ENCODE results near the gene ROR2. TPM values are rescaled to one million over a fixed set of nuclear protein-coding genes. Genes with fewer than 3 reads are reported as not detected.

ROR2 gene
- total RNA-seq, 1 donor, result 13.8 TPM

DNA sequence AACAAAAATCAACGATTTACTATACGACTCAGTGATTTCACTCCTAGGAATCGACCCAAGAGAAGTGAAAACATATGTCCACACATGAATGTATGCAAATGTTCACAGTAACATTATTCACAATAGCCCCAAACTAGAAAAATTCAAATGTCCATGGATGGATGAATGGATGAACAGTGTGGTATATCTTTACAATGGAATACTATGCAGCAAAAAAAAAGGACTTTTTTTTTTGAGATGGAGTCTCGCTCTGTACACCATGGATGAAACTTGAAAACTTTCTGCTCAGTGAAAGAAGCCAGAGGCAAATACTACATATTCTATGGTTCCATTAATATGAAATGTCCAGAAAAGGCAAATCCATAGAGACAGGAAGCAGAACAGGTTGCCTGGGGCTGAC lies 233.8 kb downstream of the ROR2 start:
- Histone ChIP-seq H4K20me1 (ENCODE audit: insufficient read depth, low read length) (no peaks in the 10 kb centered on the region), H3K27ac (ENCODE audit: low read depth, low read length) (no peak overlapping the region), H3K27me3 (ENCODE audit: insufficient read depth, low read length) (no peaks in the 10 kb centered on the region), H3K79me2 (ENCODE audit: insufficient read depth, low read length) (no peaks in the 10 kb centered on the region), H3K4me2 (ENCODE audit: insufficient read depth, low read length) (no peak overlapping the region), H3K4me3 (ENCODE audit: insufficient read depth, low read length) (no peak overlapping the region), H3K9me3 (ENCODE audit: low read depth, low read length) (no peaks in the 10 kb centered on the region), H3K4me1 (ENCODE audit: insufficient read depth, low read length) (peaks cover 9% of the 10 kb centered on the region), H2AFZ (ENCODE audit: low read length) (no peak overlapping the region), H3K36me3 (ENCODE audit: insufficient read depth, low read length) (no peaks in the 10 kb centered on the region)
- no peak for DNase-seq (ENCODE audit: insufficient read length, low spot score, missing footprints)
- no peak for TF ChIP-seq CTCF (IDR thresholded peaks at IDR 0.05; ENCODE audit: extremely low read depth, low read depth, low read length)

- Histone ChIP-seq H3K36me3 (ENCODE audit: insufficient read depth, low read length) (no peaks in the 10 kb centered on the region), H2AFZ (ENCODE audit: low read length) (peak overlapping the region; percentile 31), H3K4me3 (ENCODE audit: insufficient read depth, low read length) (peak overlapping the region; percentile 73), H3K27ac (ENCODE audit: low read depth, low read length) (no peak overlapping the region), H3K79me2 (ENCODE audit: insufficient read depth, low read length) (no peaks in the 10 kb centered on the region), H3K4me1 (ENCODE audit: insufficient read depth, low read length) (peaks cover 9% of the 10 kb centered on the region), H3K9me3 (ENCODE audit: low read depth, low read length) (no peaks in the 10 kb centered on the region), H3K27me3 (ENCODE audit: insufficient read depth, low read length) (no peaks in the 10 kb centered on the region), H3K4me2 (ENCODE audit: insufficient read depth, low read length) (peak overlapping the region; percentile 75), H4K20me1 (ENCODE audit: insufficient read depth, low read length) (no peaks in the 10 kb centered on the region)
- DNase-seq (ENCODE audit: insufficient read length, low spot score, missing footprints), result no peak
- no peak for TF ChIP-seq CTCF (IDR thresholded peaks at IDR 0.05; ENCODE audit: extremely low read depth, low read depth, low read length)
Observed at GRCh38 chr9:91714874-91715615, 235.0 kb downstream of the ROR2 start.

GRCh38 chr9:91714020-91714806 lies 235.8 kb downstream of the ROR2 start:
- no peak overlapping the region for H3K27ac ChIP-seq (ENCODE audit: low read depth, low read length)
- peak overlapping the region; percentile 75 for H3K4me2 ChIP-seq (ENCODE audit: insufficient read depth, low read length)
- no peak for TF ChIP-seq CTCF (IDR thresholded peaks at IDR 0.05; ENCODE audit: extremely low read depth, low read depth, low read length)
- H4K20me1 ChIP-seq (ENCODE audit: insufficient read depth, low read length), result no peaks in the 10 kb centered on the region
- H3K36me3 ChIP-seq (ENCODE audit: insufficient read depth, low read length), result no peaks in the 10 kb centered on the region
- peaks cover 9% of the 10 kb centered on the region for H3K4me1 ChIP-seq (ENCODE audit: insufficient read depth, low read length)
- H3K9me3 ChIP-seq (ENCODE audit: low read depth, low read length), result no peaks in the 10 kb centered on the region
- no peaks in the 10 kb centered on the region for H3K27me3 ChIP-seq (ENCODE audit: insufficient read depth, low read length)
- peak overlapping the region; percentile 43 for H2AFZ ChIP-seq (ENCODE audit: low read length)
- peak overlapping the region; percentile 73 for H3K4me3 ChIP-seq (ENCODE audit: insufficient read depth, low read length)
- DNase-seq (ENCODE audit: insufficient read length, low spot score, missing footprints), result peak; percentile 88
- no peaks in the 10 kb centered on the region for H3K79me2 ChIP-seq (ENCODE audit: insufficient read depth, low read length)

GRCh38 chr9:91712811-91713210 lies 237.2 kb downstream of the ROR2 start:
- H3K4me1 ChIP-seq (ENCODE audit: insufficient read depth, low read length), result peaks cover 9% of the 10 kb centered on the region
- no peaks in the 10 kb centered on the region for H3K27me3 ChIP-seq (ENCODE audit: insufficient read depth, low read length)
- no peak for TF ChIP-seq CTCF (IDR thresholded peaks at IDR 0.05; ENCODE audit: extremely low read depth, low read depth, low read length)
- no peaks in the 10 kb centered on the region for H4K20me1 ChIP-seq (ENCODE audit: insufficient read depth, low read length)
- no peaks in the 10 kb centered on the region for H3K79me2 ChIP-seq (ENCODE audit: insufficient read depth, low read length)
- H3K4me2 ChIP-seq (ENCODE audit: insufficient read depth, low read length), result no peak overlapping the region
- no peaks in the 10 kb centered on the region for H3K9me3 ChIP-seq (ENCODE audit: low read depth, low read length)
- H2AFZ ChIP-seq (ENCODE audit: low read length), result no peak overlapping the region
- no peak overlapping the region for H3K27ac ChIP-seq (ENCODE audit: low read depth, low read length)
- H3K36me3 ChIP-seq (ENCODE audit: insufficient read depth, low read length), result no peaks in the 10 kb centered on the region
- no peak overlapping the region for H3K4me3 ChIP-seq (ENCODE audit: insufficient read depth, low read length)
- DNase-seq (ENCODE audit: insufficient read length, low spot score, missing footprints), result no peak

All from osteoblast (primary cell).